ENCODE results near the gene FKBP10.

FKBP10 gene

GRCh38 chr17:41784207-41784744, 28.5 kb upstream of the FKBP10 start:
- DNase-seq (ENCODE audit: low spot score): no peak

GRCh38 chr17:41785091-41785858, 27.5 kb upstream of the FKBP10 start:
- DNase-seq (ENCODE audit: low spot score): no peak

- DNase-seq (ENCODE audit: low spot score): no peak
These were observed 27.0 kb upstream of the FKBP10 start for GRCh38 chr17:41785859-41786226.

GRCh38 chr17:41786227-41787020, 26.4 kb upstream of the FKBP10 start, which contains the start of gene JUP:
JUP (minus strand) TSS chr17:41786711; CDS start chr17:41771854, 14,857 bp downstream.
- DNase-seq (ENCODE audit: low spot score): peak; percentile 100

GRCh38 chr17:41787021-41787418, 25.8 kb upstream of the FKBP10 start:
- no peak for DNase-seq (ENCODE audit: low spot score)

- no peak for DNase-seq (ENCODE audit: low spot score)
These were observed 19.7 kb upstream of the FKBP10 start for GRCh38 chr17:41792845-41793783.

- no peak for DNase-seq (ENCODE audit: low spot score)
These were observed 18.8 kb upstream of the FKBP10 start for GRCh38 chr17:41793784-41794539.

- DNase-seq (ENCODE audit: low spot score): no peak
These were observed 18.2 kb upstream of the FKBP10 start for GRCh38 chr17:41794540-41794975.

- no peak for DNase-seq (ENCODE audit: low spot score)
These were observed 16.5 kb upstream of the FKBP10 start for GRCh38 chr17:41796121-41796895.

GRCh38 chr17:41797377-41797776, 15.4 kb upstream of the FKBP10 start:
- DNase-seq (ENCODE audit: low spot score): no peak

GRCh38 chr17:41799366-41799765, 13.4 kb upstream of the FKBP10 start:
- DNase-seq (ENCODE audit: low spot score): no peak

- no peak for DNase-seq (ENCODE audit: low spot score)
These were observed 12.0 kb upstream of the FKBP10 start for GRCh38 chr17:41800601-41801373.

- peak; percentile 66 for DNase-seq (ENCODE audit: low spot score)
These were observed 11.2 kb upstream of the FKBP10 start for GRCh38 chr17:41801374-41802271.

- no peak for DNase-seq (ENCODE audit: low spot score)
These were observed 9.5 kb upstream of the FKBP10 start for GRCh38 chr17:41803049-41804020.

- DNase-seq (ENCODE audit: low spot score): no peak
These were observed 5.9 kb upstream of the FKBP10 start for GRCh38 chr17:41806685-41807445.

Data from pons (tissue), 1 donor.